GM18909 (cell line): Measurements from ENCODE around the gene GP9.
A peak's percentile ranks its signal among the peaks of the same experiment; 100 is the strongest.
"Not testable (repeated sequence)": the region's sequence is repeated elsewhere in the genome, so short reads cannot be mapped to it uniquely, and the experiment has no call there.

Source experiments
- ATAC-seq: cut with Tn5 transposase; IDR thresholded peaks from one replicate; pipeline ENCODE4 v1.9.1; 2021; ENCODE audit warnings: mild to moderate bottlenecking; ENCODE audit not compliant: unreplicated experiment, poor library complexity

The GP9 gene

DNA sequence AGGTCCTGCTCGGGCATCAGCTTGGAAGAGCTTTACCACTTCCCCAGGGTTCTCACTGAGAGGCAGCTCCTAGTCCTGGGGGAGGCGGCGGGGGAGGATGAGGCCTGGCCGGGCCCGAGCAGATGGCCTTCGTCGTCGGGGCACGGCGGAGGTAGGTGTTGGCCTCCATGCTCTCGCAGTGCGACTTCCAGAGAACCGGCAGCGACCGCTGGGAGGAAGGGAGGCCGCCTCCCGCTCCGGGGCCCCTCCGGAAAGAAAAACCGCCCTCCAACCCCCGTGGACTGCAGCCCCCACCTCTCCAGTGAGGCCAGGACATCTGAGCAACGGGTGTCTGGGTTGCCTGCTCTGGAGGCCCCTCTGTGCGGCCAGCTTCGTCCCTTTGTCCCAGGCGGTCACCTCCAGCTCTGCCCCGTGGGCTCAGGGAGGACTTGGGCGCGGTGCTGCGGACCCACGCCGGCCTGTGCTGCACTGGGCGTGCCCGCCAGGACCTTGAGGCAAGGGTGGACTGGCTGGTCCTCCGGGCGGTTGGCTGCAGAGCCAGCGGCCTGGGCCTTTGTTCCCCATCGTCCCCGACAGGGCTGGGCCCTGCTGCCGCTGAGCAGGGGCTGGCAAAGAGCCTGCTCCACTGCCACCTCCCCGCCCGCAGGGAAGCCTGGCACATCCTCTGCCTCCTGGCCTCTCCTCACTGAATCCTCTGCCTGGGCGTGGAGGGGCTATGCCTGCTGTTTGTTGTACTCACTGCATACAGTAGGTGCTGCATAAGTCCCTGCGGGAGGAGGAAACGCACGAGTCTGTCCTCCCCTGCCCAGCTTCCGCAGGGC is 13.6 kb upstream of the GP9 start:
- no peak for ATAC-seq

DNA sequence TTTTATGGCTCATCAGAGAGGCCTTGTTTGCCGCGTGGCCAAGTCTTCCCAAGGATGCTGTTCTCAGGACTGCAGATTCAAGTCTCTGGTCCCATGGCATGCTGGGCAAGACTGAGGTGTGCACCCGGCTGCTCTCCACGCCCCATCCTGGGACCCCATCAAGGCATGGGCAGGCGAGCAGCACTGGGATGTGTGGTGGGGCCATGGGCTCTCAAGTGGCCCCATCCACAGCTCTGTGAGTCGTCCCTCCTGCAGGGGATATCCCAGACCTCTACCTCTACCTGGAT is 13.1 kb upstream of the GP9 start:
- ATAC-seq, result no peak

DNA sequence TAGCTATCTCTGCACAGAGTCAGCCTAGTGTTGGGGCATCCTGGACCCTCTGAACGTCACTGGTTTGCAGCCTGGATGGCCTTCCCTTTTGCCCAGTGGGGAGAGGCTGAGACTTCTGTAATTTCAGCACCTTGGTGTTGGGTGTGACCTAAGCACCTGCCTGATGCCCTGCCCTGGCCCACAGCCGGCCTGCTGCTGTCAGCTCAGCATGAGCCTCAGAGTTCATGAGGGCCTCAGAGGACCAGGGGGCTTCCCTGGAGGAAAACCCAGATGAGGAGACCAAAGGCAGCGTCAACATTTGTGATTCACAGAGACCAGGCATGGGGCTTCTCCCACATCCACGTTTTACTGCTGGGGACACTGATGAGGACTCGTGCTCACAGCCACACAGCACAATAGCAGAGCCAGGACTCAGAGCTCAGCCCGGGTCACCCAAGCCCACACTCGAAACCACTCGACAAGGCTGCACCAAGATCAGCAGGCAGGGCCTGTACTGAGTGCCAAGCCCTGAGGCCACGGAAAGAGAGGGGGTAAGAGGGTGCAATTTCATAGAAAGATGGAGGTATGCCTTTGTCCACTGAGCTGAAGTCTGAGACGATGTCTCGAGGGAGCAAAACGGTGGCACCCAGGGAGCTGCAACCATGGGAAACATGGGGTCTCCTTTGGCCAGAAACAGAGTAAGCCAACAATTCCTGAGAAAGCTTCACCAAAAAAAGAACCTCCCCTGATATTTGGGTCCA is 9.9 kb upstream of the GP9 start:
- no peak for ATAC-seq

DNA sequence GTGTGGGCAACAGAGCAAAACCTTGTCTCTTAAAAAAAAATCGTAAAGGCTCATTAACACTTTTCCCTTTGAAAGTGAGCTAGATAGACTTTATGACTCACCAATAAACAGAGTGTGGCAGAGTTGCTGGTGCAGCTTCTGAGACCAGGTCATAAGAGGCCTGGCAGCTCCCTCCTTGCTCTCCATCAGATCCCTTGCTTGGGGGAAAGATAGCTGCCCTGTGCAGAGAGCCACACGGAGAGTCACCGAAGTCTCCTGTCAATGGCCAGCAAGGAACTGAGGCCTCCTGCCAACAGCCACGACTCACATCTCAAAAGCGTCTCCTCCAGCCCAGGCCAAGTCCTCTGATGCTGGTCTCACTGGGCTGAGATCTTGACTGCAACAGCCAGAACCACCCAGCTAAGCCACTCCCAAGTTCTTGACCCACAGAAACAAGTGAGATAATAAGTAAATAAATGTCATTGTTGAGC is 8.7 kb upstream of the GP9 start:
- no peak for ATAC-seq

DNA sequence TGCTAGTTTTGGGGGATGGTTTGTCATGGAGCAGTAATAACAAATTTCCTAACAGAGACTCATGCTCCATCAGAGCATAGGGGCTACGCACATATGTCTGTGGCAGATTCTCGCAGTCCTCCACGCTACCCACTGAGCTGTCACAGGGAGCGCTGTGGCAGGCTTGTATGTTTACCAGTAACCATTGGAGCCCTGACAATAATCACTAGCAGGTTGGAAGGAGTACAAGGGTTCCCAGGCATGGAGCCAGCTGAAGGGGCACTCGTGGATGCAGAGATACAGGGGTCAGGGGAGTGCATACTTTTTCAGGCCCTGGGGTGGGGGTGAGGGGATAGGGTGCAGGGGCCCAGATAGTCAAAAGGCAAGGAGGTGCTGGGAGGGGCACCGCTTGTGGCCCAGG is 7.9 kb upstream of the GP9 start:
- ATAC-seq, result no peak

DNA sequence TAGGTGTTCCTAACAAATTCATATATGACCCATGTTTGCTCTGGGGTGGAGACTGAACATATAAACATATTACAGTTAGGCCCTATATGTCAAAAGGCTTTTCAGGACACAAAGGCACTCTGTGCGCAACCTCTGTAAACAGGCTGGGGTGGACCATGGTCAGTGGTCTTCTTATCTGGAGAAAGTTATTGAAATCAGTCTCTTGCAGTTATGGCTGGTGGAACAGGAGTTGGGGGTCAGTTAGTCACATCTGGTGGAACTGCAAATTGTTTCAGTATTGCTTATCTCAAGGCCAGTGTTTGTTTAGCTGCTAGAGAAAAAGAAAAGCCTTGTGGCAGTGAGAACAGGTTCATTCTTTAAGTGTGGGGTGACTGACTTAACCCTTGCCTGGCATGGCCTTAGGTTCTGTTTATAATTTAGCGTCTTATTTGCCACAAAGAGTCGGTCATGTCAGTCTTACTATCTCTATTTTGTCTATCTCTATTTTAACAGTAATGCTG is 5.9 kb upstream of the GP9 start:
- ATAC-seq, result no peak

DNA sequence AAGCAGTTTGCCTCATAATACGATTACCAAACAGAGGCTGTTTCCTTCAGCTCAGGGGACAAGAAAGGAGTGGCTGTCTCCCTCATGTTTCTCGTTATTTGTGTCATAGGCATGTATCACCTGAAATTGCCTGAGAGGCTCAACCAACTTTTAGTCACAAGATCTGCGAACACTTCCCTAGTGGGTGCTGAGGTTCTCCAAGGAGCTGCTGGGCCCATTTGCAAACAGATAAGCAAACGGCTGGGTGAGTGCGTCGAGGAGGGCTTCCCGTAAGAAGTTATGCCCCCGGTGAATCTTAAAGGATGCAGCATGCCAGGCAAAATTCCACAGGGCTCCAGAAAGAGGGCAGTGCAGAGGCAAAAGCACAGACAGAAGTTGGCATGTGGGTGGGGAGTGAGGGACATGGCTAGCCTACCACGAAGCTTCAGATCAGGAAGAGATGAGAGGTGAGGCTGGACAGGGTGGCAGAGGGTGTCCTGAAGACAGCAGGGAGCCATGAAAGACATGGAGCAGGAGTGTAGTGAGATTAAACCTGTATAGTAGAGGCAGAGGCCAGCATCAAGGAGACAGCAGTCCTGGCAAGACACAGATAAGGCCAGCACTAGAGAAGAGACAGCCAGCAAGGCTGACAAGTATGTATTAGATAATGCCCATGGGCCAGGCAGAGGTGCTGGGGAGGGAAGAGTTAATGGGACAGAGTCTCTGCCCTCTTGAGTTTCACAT is 4.0 kb upstream of the GP9 start:
- ATAC-seq, result no peak

DNA sequence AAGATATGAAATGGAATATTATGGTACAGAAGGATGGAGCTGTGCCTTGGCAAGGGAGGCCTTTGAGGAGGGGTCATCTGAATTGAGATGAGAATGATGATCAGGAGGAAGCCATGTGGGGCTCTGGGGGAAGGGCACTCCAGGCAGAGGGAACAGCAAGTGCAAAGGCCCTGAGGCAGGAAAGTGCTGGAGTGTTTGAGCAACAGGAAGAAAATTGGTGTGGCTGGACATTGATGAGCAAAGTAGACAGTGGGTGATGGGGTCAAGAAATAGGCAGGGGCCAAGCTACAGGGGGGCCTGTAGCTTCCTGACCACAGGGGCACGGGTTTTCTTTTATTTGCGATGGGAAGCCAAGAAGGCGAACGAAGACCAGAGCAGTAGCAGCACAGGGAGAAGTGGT is 3.3 kb upstream of the GP9 start:
- ATAC-seq, result no peak

DNA sequence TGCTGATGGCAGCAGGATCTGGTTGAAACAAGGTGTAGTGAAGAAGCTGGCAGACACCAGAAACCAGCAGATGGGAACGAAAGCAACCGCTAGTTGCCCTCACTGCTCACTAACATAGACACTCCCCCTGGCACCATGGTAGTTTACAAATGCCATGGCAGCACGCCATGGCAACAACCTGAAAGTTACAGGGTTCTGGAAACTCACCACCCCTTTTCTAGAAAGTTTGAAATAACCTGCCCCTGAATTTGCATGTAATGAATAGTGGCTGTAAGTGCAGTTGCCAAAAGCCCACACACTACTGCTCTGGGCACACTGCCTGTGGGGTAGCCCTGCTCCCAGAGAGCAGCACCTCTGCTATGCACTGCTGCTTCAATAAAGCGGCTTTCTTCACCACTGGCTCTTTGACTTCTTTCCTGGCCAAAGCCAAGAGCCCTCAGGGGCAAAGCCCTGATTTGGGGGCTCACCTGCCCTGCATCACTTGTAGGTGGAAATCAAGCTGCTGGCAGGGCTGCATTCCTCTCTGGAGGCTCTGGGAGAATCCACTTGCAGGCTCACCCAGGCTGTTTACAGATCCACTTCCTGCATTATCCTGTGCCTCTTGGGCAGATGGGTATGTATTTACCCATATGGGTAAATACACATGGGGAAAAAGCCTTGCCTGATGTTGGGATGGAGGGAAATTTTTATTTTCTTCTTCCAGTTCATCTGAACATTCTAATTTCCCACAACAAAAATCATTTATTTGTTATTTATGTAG is 2.0 kb upstream of the GP9 start:
- ATAC-seq, result peak; percentile 72

DNA sequence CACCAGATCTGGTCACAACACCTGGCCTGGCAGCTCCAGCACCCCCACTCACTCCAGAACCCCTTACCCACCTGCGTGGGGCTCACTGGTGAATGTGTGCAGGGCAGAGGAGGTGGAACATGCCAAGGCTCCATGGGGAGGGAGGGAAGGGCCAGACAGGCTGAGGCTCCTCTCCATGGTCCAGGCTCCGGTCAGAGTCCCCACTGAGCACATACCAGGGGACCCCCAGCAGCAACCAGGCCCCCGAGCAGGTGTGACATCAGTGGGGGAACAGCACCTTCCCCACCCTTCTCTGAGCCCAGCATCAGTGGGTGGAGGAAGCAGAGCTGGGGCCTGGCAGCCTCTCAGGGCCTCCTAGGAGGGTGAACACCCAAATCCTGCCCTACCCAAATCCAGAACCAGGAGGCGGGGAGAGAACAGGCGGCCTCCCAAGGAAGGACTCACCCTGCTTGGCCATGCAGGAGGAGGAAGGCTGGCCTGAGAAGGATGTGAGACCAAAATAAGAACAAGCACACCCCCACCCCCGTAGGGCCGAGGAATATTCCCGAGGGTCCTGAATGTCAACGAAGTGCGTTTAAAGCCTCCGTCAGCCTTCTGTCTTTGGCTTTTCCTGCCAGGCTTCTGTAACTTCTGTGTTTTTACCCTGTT is 1.1 kb upstream of the GP9 start:
- ATAC-seq, result no peak

DNA sequence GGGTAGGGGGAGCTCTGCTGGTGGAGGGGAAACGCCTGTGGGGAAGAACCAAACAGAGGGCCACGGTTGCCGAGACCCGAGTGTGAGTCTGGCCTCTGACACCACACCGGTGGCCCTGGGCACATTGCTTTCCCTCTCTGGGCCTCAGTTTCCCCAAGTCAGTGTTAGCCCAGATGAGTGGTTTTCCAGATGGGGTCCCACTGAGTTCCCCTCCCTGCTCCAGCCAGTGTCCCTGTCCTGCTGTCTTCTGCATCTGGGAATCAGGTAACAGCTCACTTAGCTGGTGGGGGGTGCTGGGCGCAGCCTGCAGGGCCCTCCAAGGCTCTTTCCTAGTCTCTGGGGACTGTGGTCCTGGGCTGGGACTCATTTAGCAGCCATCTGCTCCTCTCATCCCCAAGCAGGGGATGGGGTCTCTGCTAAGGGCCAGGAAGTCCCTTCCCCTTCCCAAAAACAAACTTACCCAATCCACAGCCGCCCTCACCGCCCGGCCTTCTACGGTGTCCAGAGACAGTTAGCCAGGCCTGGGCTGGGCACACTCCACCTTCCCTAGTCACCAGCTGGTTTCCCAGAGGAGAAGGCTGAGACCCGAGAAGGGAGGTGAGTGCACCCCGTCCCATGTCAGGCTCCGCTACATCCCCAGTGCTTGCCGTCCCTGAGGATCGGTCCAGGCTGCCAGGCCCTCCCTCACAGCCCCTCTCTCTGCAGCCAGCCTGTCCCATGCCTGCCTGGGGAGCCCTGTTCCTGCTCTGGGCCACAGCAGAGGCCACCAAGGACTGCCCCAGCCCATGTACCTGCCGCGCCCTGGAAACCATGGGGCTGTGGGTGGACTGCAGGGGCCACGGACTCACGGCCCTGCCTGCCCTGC is 676 bp downstream of the GP9 start:
- no peak for ATAC-seq

DNA sequence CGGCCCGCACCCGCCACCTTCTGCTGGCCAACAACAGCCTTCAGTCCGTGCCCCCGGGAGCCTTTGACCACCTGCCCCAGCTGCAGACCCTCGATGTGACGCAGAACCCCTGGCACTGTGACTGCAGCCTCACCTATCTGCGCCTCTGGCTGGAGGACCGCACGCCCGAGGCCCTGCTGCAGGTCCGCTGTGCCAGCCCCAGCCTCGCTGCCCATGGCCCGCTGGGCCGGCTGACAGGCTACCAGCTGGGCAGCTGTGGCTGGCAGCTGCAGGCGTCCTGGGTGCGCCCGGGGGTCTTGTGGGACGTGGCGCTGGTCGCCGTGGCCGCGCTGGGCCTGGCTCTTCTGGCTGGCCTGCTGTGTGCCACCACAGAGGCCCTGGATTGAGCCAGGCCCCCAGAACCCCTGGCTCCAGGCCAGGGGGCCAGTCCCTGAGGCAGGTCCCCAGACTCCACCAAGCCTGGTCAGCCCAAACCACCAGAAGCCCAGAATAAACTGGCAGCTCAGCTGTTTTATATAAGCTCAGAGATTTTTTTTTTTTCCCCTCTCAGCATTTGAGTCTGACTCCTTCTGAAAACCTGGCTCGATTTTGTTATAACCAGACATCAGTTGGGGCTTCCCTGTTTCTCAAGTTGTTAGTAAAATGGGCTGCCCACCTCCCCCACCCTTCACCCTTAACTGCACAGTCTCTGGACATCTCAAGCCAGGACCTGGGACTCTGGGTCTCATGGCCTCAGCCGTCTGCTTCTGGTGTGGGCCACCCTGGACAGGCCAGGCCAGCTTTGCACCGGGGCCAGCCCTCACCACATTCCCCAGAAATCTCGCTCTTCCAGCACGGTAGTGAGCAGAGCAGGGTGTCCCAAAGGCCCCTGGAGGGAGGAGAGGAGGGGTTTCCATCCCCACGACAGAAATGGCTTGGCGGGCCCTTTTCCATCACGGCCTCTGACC is 1.6 kb downstream of the GP9 start:
- no peak for ATAC-seq

DNA sequence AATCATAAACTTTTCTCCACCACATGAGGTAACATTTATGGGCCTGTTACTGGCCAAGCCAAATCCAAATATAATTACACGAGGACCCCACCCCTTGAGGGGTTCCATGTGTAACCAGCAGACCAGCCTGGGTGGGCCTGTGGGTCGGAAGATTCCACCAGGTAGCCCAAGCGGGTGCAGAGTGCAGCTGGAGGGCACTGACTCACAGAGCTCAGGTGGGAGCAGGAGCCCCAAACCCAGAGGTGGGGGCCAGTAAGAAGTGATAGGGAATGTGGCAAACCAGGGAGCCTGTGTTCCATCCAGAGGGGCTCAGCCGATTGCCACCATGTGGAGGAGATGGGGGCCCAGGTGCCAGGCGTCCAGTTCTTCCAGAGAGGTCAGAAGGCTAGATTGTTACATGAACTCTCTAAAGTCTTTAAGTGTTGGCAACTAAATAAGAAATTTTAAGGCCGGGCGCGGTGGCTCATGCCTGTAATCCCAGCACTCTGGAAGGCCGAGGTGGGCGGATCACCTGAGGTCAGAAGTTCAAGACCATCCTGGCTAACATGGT is 2.6 kb downstream of the GP9 start:
- no peak for ATAC-seq

DNA sequence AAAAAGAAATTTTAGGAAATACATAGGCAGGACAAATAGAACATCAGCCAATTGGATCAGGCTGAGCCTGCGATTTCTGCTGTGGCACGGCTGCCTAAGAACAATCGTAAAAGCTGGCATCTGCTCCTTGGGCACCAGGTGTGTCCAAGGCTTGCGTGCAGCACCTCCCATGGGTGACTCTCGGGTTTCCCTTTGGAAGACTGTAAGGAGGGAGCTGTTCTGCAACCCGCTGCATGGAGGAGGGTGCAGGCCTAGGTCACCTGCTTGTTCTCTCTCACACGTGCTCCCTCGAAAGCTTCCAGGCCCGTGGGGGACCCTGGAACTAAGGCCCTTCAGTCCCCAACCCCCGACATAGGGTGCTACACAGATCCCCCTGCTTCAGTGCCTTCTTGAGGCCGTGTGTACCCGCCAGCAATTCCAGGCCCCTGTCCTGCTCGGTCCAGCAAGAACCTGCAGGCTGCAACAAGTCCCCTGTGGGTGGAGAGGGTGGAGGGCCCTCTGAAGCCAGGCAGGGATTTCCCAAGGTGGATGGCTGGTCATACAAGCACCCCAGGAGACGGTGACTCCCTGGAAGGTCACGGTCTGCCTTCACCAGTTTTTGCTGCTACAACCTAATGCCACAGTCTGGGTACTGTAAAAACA is 3.4 kb downstream of the GP9 start:
- ATAC-seq, result no peak

DNA sequence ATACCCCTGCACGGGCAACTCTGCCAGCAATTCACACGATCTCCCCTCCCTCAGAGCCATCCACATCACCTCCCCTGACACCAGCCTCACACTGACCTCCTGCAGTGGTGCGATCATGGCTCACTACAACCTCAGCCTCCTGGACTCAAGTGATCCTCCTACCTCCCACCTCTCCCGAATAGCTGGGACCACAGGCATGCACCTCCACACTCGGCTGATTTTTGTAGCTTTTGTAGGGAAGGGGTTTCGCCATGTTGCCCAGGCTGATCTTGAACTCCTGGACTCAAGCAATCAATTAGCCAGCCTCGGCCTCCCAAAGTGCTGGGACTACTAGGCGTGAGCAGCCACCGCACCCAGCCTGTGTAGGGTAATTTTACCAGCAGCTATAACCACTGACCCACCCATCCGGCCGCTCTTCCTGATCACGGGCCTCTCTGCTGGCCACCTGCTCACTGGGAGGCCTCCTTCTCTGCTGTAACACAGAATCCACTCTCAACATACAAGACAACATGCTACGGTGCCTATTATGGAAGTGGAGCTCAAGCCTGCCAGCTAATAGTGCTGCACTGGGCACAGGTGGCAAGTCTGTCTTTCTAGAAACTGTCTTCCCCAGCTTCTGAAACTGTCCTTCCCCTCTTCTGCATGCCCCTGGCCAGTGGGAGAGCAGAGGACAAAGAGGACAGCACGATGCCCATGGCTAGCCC is 4.6 kb downstream of the GP9 start:
- ATAC-seq, result no peak

DNA sequence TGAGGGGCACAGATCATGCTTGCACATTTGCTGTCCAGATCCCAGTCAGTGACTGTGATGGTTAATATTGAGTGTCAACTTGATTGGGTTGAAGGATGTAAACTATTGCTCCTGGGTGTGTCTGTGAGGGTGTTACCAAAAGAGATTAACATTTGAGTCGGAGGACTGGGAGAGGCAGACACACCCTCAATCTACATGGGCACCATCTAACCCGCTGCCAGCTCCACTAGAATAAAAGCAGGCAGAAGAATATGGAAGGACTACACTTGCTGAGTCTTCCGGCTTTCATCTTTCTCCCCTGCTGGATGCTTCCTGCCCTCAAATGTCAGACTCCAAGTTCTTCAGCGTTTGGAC is 5.1 kb downstream of the GP9 start:
- no peak for ATAC-seq

DNA sequence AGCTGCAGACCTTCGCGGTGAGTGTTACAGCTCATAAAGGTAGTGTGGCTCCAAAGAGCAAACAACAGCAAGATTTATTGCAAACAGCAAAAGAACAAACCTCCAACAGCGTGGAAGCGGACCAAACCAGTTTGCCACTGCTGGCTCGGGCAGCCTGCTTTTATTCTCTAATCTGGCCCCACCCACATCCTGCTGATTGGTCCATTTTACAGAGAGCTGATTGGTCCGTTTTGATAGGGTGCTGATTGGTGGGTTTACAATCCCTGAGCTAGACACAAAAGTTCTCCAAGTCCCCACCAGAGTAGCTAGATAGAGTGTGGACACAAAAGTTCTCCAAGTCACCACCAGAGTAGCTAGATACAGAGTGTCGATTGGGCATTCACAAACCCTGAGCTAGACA is 7.1 kb downstream of the GP9 start:
- ATAC-seq, result not testable (repeated sequence)
